ENCODE measurements around the gene FCRLA. TPM values are rescaled to one million over a fixed set of nuclear protein-coding genes. Genes with fewer than 3 reads are reported as not detected.

The FCRLA gene
- polyA plus RNA-seq, 1 donor = not detected

DNA sequence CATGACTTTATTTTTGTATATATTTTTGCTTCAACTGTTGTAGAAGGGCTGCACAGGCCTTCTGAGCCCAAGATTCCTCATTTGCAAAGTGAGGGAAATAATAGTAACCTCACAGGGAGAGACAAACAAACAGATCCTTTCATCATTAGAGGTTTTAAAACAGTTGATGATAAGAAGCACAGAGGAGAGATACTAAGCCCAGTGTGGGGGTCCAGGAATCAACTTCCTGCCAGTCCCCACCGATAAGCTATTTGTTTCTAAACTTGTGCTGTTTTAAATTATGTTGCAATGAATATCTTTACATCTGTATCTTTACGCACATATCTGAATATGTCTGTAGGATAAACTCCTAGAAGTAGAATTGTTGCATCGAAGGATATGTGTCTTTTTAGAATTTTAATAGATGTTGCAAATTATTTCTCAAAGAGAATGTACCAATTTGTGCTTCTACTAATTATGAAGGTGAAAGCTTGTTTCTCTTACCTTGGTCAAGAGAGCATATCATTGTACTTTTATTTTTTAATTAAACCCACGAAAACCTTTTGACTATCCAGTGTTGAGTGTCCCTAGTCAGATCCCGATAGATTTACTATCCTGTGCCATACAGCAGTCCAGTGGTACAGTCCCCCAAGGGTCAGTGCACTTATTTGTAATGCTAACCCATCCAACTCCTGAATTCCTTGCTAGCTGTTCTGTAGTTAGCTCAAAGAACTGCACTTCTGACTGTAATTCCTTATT, 25.1 kb downstream of the FCRLA start:
- no peak for DNase-seq

DNA sequence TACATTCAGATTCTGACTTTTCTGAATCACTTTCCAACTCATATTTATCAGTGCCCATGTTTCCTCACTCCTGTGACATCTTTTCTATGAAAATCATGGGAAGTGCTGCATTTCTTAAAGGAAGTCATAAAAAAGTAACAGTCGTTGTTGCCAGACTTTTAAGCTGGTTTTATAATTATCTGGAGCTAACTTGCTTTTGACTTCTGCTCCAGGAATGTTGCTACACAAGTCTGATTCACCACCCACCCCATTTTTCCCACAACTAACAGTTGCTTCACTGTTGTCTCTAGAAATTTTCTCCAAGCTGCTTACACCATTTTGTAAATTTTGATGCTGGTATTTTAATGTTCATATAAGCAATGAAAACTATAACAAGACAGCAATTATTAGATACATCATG, 26.5 kb downstream of the FCRLA start:
- no peak for DNase-seq

GRCh38 chr1:161735837-161736236, 28.8 kb downstream of the FCRLA start:
- no peak for DNase-seq

GRCh38 chr1:161736335-161736969, 29.4 kb downstream of the FCRLA start:
- no peak for DNase-seq

GRCh38 chr1:161737625-161738024, 30.6 kb downstream of the FCRLA start:
- DNase-seq = no peak

GRCh38 chr1:161738627-161739287, 31.7 kb downstream of the FCRLA start:
- no peak for DNase-seq

GRCh38 chr1:161739865-161740566, 33.0 kb downstream of the FCRLA start:
- no peak for DNase-seq

DNA sequence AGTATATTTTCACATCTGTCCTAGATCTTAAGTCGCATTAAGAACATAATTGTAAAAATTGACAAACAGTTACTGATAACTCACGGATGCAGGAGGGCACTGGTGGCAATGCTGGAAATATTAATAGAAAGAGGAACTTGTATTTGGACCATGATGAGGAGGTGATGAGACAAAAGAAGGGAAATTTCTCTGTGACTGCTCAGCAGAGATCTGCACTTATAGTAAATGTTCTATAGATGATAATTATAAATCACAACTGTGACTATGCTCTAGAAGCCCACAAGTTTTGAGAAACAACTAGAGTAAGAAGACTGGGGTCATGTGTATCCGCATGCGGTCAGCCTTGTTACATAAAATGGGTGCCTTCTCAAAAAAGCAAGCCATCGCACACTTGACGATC, 33.9 kb downstream of the FCRLA start:
- no peak for DNase-seq

DNA sequence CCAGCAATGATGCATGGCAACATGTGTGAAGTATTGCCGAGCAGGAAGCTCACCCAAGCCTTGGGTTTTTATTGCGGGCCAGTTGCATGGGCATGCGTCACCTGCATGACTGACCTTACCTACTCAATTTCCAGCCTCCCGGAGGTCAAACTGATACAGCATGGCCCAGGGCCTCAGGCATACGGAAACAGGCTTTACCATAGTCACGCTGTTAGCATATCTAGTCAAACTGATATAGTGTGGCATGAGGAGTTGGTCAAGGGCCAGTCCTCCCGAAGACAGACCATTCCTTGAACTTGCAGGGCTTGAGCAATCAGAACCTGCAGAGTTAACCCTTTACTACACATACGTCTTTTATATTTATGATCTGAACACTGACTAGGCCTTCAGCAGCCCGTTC, 36.2 kb downstream of the FCRLA start:
- DNase-seq = no peak

DNA sequence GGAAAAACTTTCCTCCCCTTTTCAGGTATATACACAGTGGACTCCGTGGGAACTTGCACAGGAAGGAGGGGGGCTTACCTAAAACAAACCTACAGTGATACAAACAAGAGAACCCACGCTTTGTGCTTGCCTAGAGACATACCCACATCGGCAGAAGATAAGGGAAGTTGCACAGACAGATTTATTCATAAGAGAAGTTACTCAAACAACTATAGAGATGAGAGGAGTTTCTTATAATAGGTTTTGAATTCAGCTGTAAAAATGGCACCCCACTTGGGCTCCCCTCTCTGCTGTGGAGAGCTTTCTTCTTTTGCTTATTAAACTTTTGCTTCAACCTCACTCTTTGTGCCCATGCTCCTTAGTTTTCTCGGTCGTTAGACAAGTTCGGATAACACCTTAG, 40.8 kb downstream of the FCRLA start:
- no peak for DNase-seq

- peak; percentile 92 for DNase-seq
Observed at GRCh38 chr1:161749509-161750407, 42.7 kb downstream of the FCRLA start, which contains the start of gene DUSP12. Gene DUSP12, plus strand, starts transcription at chr1:161749786. Its CDS starts 16 bp downstream, at chr1:161749802.

DNA sequence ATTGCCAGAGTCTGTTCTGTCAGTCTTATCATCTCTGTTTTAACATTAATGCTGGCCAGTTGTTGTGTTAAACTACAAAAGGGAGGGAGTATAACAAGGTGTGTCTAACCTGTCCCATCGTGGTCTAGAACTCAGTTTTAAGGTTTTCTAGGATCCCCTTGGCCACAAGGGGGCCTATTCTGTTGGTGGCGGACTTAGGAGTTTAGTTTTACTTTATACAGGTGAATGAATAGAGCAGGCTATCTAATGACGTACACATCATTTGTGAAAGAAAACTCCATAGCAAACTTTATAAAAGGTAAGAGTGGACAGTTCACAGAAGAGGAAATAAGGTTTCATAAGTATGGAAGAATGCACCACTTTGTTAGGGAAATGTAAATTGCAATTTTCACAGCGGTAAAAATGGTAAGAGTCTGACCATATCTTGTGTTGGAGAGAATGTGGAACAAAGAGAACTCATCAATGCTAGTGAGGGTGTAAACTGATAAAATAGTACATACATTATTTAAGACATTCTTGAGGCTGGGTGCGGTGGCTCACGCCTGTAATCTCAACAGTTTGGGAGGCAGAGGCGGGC, 56.6 kb downstream of the FCRLA start:
- no peak for DNase-seq

Other genes with a start within 250 kb of the FCRLA start
- 5.3 TPM for gene FCGR2A, start 201.8 kb upstream of the FCRLA start, polyA plus RNA-seq (ENCODE audit: insufficient read length)
- 0.35 TPM for gene HSPA6, start 182.7 kb upstream of the FCRLA start, polyA plus RNA-seq (ENCODE audit: insufficient read length)
- 1.1 TPM for gene FCGR3A, start 157.4 kb upstream of the FCRLA start, polyA plus RNA-seq (ENCODE audit: insufficient read length)
- gene FCGR3B, start 76.1 kb upstream of the FCRLA start, polyA plus RNA-seq (ENCODE audit: insufficient read length) = not detected
- 0.65 TPM for gene FCGR2B, start 44.1 kb upstream of the FCRLA start, polyA plus RNA-seq (ENCODE audit: insufficient read length)
- gene FCRLB, start 14.3 kb downstream of the FCRLA start, polyA plus RNA-seq (ENCODE audit: insufficient read length) = 4.4 TPM
- gene DUSP12, start 42.6 kb downstream of the FCRLA start, polyA plus RNA-seq (ENCODE audit: insufficient read length) = 44.9 TPM
- gene ATF6, start 59.1 kb downstream of the FCRLA start, polyA plus RNA-seq (ENCODE audit: insufficient read length) = 35.1 TPM